ENCODE data around the gene AGMAT. TPM values are rescaled to one million over a fixed set of nuclear protein-coding genes. Genes with fewer than 3 reads are reported as not detected.

Gene AGMAT
- polyA plus RNA-seq, 3 donors from 2014 or later = 0.39 to 0.64 TPM; not detected in 1

GRCh38 chr1:15538771-15539170 lies 46.1 kb downstream of the AGMAT start:
- Mint-ChIP-seq H3K4me1 (no peaks in the 10 kb centered on the region), H3K27ac (peak overlapping the region in 1 of 6 donors; percentile 29), H3K36me3 (peaks cover 17 to 37% (median 27%) of the 10 kb centered on the region in 3 donors), H3K4me3 (no peak overlapping the region), H3K27me3 (ENCODE audit: low read depth in 3 of 3) (no peaks in the 10 kb centered on the region), H3K9me3 (no peaks in the 10 kb centered on the region)
- DNase-seq = no peak

GRCh38 chr1:15531682-15532081 lies 53.2 kb downstream of the AGMAT start:
- H3K9me3 Mint-ChIP-seq = no peaks in the 10 kb centered on the region
- H3K27me3 Mint-ChIP-seq (ENCODE audit: low read depth in 3 of 3) = peaks cover 1 to 5% (median 2%) of the 10 kb centered on the region in 3 donors
- peaks cover 17 to 23% of the 10 kb centered on the region in 2 donors for H3K4me1 Mint-ChIP-seq
- no peak for DNase-seq
- no peak overlapping the region for H3K27ac Mint-ChIP-seq
- no peak overlapping the region for H3K4me3 Mint-ChIP-seq
- peaks cover 5 to 6% (median 6%) of the 10 kb centered on the region in 3 donors for H3K36me3 Mint-ChIP-seq

- H3K36me3 Mint-ChIP-seq = no peaks in the 10 kb centered on the region
Observed at GRCh38 chr1:15531003-15531402, 53.8 kb downstream of the AGMAT start.

DNA sequence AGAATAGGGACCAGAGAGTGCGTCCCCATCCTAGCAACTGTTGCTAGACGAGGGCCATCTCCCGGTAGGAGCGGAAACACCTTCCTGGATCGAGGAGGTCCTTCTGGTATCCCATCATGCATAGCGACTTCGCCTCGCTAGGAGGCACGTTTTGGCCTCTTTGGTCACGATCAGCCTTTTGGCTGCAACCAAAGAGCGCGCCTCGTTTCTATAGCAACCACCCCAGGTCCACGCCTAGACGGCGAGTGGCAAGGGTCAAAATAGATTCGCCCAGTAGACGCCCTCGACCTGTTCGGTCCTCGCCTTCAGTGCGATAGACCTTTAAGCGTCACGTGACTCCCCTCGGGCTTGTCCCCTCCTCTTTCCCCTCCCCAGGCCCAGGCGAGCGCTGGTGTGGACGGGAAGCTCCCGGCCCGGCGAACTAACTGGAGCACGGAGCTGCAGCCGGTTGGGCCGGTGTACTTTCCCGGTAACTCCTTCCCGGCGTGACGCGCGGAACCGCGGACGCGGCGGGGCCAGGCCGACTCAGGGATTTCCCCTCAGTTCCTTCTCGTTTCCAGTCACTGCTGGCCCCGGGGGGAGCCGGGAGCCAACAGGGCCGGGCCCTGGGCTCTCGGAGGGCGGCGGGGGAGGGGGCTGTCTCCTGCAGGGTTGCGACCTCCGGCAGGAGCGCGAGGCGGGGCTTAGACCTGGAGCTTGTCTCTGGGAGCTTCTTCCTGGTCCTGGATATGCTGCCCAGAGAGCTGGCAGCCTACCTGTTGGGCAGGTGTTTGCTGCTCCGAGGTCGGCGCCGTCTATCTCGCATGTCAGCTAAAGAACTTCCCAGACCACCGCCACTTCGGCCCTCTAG lies 58.1 kb downstream of the AGMAT start, which contains the start of gene DNAJC16:
TSS of gene DNAJC16 (plus strand) at position 359 of the 850 bp plus-strand sequence. CDS start 2,258 bp downstream, outside the sequence.
- Mint-ChIP-seq H3K4me3 (peak within 1 kb of the TSS; percentile 88 to 97 (median 92)), H3K27ac (peak within 1 kb of the TSS; percentile 92 to 100 (median 96)), H3K9me3 (no peaks in the 10 kb centered on the region), H3K4me1 (peaks cover 47 to 56% of the 10 kb centered on the region in 2 donors), H3K36me3 (no peaks in the 10 kb centered on the region), H3K27me3 (ENCODE audit: low read depth in 3 of 3) (peaks cover 17 to 28% (median 19%) of the 10 kb centered on the region in 3 donors)
- DNase-seq = peak; percentile 99

More at GRCh38 chr1:15531003-15531402, 53.8 kb downstream of the AGMAT start:
- DNase-seq = no peak
- peaks cover 24 to 30% of the 10 kb centered on the region in 2 donors for H3K4me1 Mint-ChIP-seq
- H3K27ac Mint-ChIP-seq = no peak overlapping the region
- H3K4me3 Mint-ChIP-seq = no peak overlapping the region
- peaks cover 7 to 11% (median 7%) of the 10 kb centered on the region in 3 donors for H3K27me3 Mint-ChIP-seq (ENCODE audit: low read depth in 3 of 3)
- no peaks in the 10 kb centered on the region for H3K9me3 Mint-ChIP-seq

DNA sequence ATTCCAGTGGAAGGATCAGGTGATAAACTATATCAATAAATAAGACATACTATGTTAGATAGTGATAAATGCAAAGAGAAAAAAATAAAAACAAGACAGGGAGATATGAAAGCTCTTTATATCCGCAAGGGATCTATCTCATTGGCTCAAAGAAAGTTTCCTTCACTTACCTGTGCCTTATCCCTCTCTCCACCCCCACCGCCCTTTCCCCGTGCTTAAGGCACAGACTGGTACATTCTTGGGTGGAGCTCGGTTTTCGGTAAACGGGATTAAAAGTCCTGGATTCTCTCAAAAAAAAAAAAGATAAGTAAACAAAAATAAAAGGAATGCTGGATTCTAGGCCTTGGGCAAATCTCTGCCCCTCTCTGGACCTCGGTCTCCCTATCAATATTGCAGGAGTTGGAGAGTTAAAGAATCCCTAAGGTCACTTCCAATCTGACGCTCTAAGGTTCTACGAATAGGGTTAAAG lies 58.8 kb downstream of the AGMAT start:
- peaks cover 0 to 4% (median 0%) of the 10 kb centered on the region in 3 donors for H3K36me3 Mint-ChIP-seq
- H3K4me1 Mint-ChIP-seq = peaks cover 46 to 56% of the 10 kb centered on the region in 2 donors
- peak overlapping the region; percentile 92 to 100 (median 96) for H3K27ac Mint-ChIP-seq
- DNase-seq = peak in 1 of 3 donors; percentile 2
- H3K27me3 Mint-ChIP-seq (ENCODE audit: low read depth in 3 of 3) = peaks cover 17 to 28% (median 19%) of the 10 kb centered on the region in 3 donors
- peak overlapping the region; percentile 88 to 97 (median 92) for H3K4me3 Mint-ChIP-seq
- no peaks in the 10 kb centered on the region for H3K9me3 Mint-ChIP-seq

DNA sequence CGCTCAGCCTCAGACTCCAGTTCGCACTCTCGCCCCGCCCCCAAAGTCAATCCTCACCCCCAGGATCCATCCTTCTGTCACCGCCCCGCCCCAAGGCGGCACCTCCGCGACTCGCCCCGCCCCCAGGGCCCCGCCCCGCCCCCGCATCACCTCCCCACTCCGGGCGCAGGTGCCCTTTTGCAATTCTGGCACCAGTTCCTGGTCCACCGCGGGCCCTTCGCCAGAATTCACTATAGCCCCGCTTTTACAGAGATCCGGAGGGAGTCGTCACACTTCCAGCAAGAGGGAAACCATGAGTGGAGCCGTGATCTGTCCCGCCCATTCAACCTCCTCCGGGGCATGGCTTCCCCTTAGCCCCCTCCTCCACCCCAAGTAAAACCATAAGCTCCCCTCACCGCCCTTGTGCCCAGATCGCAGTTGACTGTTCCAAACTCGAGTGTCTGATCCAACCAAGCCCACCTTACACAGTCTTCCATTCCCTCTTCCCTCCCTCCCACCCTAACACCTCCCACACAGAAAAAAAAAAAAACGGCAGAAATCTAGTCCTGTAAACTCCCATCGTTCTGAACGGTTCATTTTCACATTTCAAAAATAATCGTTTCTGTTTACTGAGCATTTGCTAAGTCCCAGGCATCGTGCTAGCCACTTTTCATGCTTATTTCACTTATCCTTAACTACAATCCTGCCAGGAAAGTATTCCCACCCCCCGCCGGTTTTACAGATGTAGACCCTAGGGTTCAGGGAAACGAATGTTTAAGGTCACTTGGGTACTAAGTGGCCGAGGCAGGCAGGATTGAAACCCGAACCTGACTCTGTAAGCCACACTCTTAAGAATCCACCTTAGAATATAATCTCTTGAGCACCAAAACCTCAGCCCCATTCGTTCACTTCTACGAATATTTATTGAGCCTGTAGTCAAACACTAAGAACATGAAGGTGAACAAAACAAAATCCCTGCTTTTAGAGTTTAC lies 59.5 kb downstream of the AGMAT start:
- Mint-ChIP-seq H3K4me1 (peaks cover 46 to 56% of the 10 kb centered on the region in 2 donors), H3K4me3 (peak overlapping the region; percentile 88 to 97 (median 92)), H3K27me3 (ENCODE audit: low read depth in 3 of 3) (peaks cover 17 to 28% (median 19%) of the 10 kb centered on the region in 3 donors), H3K27ac (peak overlapping the region; percentile 92 to 100 (median 96)), H3K9me3 (no peaks in the 10 kb centered on the region), H3K36me3 (peaks cover 0 to 4% (median 0%) of the 10 kb centered on the region in 3 donors)
- DNase-seq = peak in 2 of 3 donors; percentile 99 to 100

GRCh38 chr1:15524283-15525049 lies 60.4 kb downstream of the AGMAT start:
- Mint-ChIP-seq H3K4me1 (peaks cover 47 to 56% of the 10 kb centered on the region in 2 donors), H3K36me3 (peaks cover 0 to 4% (median 0%) of the 10 kb centered on the region in 3 donors), H3K27ac (peak overlapping the region; percentile 92 to 100 (median 96)), H3K9me3 (no peaks in the 10 kb centered on the region), H3K27me3 (ENCODE audit: low read depth in 3 of 3) (peaks cover 17 to 28% (median 19%) of the 10 kb centered on the region in 3 donors), H3K4me3 (peak overlapping the region; percentile 88 to 97 (median 92))
- DNase-seq = peak; percentile 98 to 99 (median 99)

- peaks cover 17 to 28% (median 19%) of the 10 kb centered on the region in 3 donors for H3K27me3 Mint-ChIP-seq (ENCODE audit: low read depth in 3 of 3)
- H3K36me3 Mint-ChIP-seq = peaks cover 0 to 6% (median 0%) of the 10 kb centered on the region in 3 donors
- H3K9me3 Mint-ChIP-seq = no peaks in the 10 kb centered on the region
- peak within 1 kb of the TSS; percentile 92 to 100 (median 96) for H3K27ac Mint-ChIP-seq
- H3K4me1 Mint-ChIP-seq = peaks cover 46 to 52% of the 10 kb centered on the region in 2 donors
- peak within 1 kb of the TSS; percentile 88 to 97 (median 92) for H3K4me3 Mint-ChIP-seq
- DNase-seq = no peak
Observed at GRCh38 chr1:15524021-15524282, 60.9 kb downstream of the AGMAT start, which contains the start of gene CASP9. Gene CASP9 (minus strand): TSS chr1:15524215. CDS start chr1:15524200, 15 bp downstream.

GRCh38 chr1:15523104-15524020 lies 61.5 kb downstream of the AGMAT start:
- Mint-ChIP-seq H3K27ac (peak overlapping the region; percentile 92 to 100 (median 96)), H3K36me3 (peaks cover 0 to 7% (median 2%) of the 10 kb centered on the region in 3 donors), H3K9me3 (no peaks in the 10 kb centered on the region), H3K4me3 (peak overlapping the region; percentile 88 to 97 (median 92)), H3K4me1 (peaks cover 46 to 48% of the 10 kb centered on the region in 2 donors), H3K27me3 (ENCODE audit: low read depth in 3 of 3) (peaks cover 17 to 28% (median 20%) of the 10 kb centered on the region in 3 donors)
- DNase-seq = no peak

DNA sequence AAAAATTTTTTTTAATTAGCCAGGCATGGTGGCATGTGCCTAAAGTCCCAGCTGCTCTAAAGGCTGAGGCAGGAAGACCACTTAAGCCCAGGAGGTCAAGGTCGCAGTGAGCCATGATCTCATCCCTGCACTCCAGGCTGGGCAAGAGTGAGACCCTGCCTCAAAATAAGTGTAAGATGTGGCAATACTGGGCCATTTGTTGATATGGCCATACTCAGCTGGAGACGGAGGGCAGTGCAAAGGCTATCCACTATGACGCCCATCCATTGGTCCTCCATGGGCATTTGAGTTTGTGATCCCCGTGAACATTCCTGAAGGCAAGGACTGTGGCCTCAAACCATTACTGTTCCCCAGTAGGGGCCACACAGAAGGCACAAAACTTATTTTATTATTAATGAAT lies 62.3 kb downstream of the AGMAT start:
- Mint-ChIP-seq H3K27ac (peak overlapping the region in 2 of 6 donors; percentile 79 to 92), H3K9me3 (no peaks in the 10 kb centered on the region), H3K36me3 (peaks cover 0 to 14% (median 7%) of the 10 kb centered on the region in 3 donors), H3K4me3 (peak overlapping the region in 3 of 5 donors; percentile 88 to 94 (median 92)), H3K4me1 (peaks cover 39 to 46% of the 10 kb centered on the region in 2 donors), H3K27me3 (ENCODE audit: low read depth in 3 of 3) (peaks cover 16 to 28% (median 20%) of the 10 kb centered on the region in 3 donors)
- no peak for DNase-seq

Measured in immature natural killer cell (primary cell).